ENCODE data around the gene AURKB.
A peak's percentile ranks its signal among the peaks of the same experiment; 100 is the strongest.

The AURKB gene

GRCh38 chr17:8166731-8167130 lies 43.6 kb downstream of the AURKB start:
- in situ Hi-C loops (cut with HindIII; ENCODE audit: low pct_ligation_motif_present, low pct_unique_long_range_greater_than_20kb, low sequenced_read_pairs) = no loop called here

DNA sequence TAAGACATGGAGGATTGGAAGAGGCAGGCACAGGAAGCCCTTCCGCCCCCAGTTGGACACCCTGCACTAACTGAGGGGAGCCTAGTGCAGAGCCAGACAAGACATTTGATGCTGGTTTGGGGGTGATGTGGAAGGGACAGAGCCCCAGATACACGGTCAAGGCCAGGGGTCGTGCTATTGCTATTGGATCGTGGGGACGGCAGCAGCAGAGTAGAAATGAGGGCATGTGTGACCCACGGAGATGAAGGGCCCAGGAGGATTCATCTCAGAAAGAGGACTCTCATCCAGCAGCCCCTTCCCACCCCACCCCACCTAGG lies 45.6 kb downstream of the AURKB start:
- in situ Hi-C loops (cut with HindIII; ENCODE audit: low pct_ligation_motif_present, low pct_unique_long_range_greater_than_20kb, low sequenced_read_pairs) = no loop called here

More at GRCh38 chr17:8166731-8167130, 43.6 kb downstream of the AURKB start:
- DNase-seq = no peak

GRCh38 chr17:8163978-8164814 lies 46.2 kb downstream of the AURKB start:
- DNase-seq = no peak
- in situ Hi-C loops (cut with HindIII; ENCODE audit: low pct_ligation_motif_present, low pct_unique_long_range_greater_than_20kb, low sequenced_read_pairs) = no loop called here

More for the DNA sequence above, 45.6 kb downstream of the AURKB start:
- no peak for DNase-seq

DNA sequence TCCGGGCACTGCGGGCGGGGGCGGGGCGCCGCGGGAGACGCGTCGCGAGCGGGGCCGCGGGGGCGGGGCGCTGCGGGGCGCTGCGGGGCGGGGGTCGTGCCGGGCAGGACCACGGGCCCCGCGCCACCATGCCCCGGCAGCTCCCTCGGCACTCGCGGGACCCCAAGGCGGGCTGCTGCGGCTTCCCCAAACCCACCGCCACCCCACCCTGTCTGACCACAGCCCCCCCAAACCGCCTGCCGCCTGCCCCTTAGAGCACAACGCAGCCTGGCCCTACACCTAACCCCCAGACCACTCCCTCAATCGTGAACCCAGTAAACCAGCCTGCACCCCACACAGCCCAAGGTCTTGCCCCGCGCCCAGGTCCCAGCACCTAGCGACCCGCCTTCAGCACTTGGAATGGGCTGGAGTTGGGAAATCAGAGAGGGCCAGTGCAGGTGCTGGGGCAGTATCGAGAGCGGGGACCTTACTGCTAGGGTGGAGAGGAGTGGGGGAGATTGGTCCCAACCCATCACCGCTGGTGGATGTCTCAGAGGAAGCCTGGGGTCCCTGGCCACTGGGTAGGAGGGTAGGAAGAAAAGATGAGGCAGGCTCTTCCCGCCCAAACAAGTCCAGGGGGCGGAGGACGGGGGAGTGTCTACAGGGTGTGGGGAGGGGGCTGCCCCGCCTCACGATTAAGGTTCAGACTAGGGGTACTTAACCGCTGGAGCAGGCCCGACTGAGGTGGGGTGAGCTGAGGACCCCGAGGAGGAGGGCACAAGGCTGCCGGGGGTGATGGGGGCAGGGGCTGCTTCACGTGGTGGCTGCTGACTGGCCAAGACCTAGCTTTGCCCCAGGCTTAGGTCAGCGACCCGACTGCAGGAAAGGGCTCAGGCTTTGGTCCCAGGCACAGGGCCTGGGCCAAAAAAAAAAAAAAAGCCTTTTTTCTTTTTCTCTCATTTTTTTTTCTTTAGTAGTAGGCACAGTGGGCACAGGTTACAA lies 47.1 kb downstream of the AURKB start:
- in situ Hi-C loops (cut with HindIII; ENCODE audit: low pct_ligation_motif_present, low pct_unique_long_range_greater_than_20kb, low sequenced_read_pairs) = no loop called here
- DNase-seq = peak; percentile 30

DNA sequence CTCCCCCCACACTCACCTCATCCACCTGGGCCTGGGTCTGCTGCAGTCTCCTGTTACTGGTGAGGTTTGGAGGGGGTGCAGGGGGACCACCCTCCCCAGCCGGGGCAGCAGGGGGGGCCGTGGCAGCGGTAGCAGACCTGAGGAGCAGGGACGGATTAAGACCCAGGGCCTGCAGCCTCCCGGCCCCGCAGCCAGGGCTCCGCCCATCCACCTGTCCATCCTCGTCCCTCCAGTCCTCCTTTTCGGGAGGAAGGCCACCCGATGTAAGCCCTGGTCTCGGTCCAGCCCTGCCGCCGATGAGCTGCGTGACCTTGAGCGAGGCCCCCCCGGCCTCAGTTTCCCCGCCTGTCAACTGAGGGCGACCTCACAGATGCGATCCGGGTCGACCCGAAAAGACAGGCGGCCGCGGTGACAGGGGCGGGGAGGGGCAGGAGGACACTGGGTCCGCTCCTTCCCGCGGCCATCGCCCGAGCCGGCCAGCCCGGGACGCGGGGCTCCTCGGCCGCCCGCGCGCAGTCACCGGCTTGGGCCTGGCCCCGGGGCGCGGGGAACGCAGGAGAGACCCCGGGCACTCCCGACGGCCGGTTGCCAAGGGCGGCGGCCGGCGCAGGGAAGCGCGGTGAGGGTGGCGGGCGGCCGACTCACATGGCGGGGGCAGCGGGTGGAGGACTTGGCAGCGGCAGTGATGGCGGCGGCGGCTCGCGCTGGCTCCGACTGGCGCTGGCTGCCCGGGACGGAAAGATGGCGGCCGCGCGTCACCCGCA lies 48.0 kb downstream of the AURKB start, which contains the start of gene VAMP2:
VAMP2 (minus strand) TSS at position 716 of the 764 bp plus-strand sequence; CDS start at position 647, 69 bp downstream.
- in situ Hi-C loops (cut with HindIII; ENCODE audit: low pct_ligation_motif_present, low pct_unique_long_range_greater_than_20kb, low sequenced_read_pairs) = no loop called here
- DNase-seq = peak; percentile 78

- in situ Hi-C loops (cut with HindIII; ENCODE audit: low pct_ligation_motif_present, low pct_unique_long_range_greater_than_20kb, low sequenced_read_pairs) = no loop called here
- DNase-seq = no peak
Measured at GRCh38 chr17:8161289-8162232, 48.8 kb downstream of the AURKB start.

DNA sequence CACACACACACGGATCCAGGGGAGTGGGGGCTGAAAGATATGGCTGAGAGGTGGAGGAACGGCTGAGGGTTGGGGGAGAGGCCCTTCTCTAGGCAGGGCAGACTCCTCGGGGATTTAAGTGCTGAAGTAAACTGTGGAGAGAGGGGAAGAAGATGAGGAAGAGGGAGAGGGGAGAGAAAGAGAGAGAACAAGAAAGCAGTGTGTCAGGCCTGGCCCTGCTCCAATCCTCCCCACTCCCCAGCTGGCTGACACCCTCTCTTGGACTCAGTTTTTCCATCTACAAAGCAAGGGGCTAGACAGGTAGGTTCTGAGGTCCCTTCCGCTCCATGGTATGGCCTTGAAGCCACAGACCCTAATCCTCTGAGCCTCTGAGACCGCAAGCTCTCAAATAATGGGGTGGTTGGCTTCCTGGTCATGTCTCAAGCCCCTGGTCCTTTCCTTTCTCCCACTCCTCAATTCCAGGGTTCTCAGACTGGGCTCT lies 49.6 kb downstream of the AURKB start:
- in situ Hi-C loops (cut with HindIII; ENCODE audit: low pct_ligation_motif_present, low pct_unique_long_range_greater_than_20kb, low sequenced_read_pairs) = no loop called here

DNA sequence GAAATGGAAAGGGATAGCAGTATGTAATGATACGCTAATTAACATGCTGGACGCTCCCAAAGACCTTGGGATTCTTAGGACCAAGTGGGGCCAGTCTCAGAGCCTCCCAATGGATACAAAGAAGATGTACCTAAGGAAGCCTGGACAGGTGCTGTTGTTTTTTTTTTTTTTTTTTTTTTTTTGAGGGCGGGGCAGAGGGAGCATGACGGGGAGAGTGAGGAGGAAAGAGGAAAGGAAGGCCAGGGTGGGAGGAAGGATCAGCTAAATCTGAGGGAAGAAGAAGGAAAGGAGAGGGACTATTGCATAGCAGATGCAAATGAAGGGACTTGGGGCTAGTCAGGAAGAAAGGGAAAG lies 50.2 kb downstream of the AURKB start:
- in situ Hi-C loops (cut with HindIII; ENCODE audit: low pct_ligation_motif_present, low pct_unique_long_range_greater_than_20kb, low sequenced_read_pairs) = no loop called here
- DNase-seq = no peak

More for the DNA sequence above, 49.6 kb downstream of the AURKB start:
- DNase-seq = no peak

DNA sequence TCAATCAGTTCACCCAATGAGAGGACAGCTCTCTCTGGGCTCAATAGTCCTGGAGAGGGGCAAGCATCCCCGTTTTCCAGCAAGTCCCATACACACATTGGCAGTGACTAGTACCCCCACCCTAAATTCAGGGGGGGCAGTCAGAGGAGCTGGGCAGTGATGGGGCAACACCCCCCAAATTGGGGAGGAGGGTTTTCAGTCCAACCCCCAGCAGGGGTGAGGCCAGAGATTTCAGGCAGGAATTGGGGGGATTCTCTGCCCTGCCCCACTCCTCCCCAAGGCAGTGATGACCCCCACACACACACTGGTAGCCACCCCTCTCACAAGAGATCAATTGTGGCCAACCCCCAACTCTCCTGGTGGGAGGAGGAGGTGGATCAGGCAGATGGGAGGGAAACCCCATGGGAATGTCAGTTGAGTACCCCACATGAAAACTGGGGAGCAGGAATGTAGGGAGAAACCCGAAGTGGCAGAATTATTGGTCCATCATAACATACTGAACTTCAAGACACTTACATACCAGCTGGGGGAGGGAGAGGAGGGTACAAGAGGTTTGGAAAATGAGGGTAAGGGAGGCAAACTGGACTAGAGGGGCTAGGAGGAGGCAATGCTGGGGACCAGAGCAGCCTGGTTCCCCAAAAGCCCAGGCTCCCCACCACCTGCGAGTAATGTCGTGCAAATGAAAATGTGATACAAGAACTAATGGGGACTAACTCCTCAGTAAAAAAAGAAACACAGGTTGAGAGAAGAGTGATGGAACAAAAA lies 50.7 kb downstream of the AURKB start:
- no peak for DNase-seq
- in situ Hi-C loops (cut with HindIII; ENCODE audit: low pct_ligation_motif_present, low pct_unique_long_range_greater_than_20kb, low sequenced_read_pairs) = no loop called here

DNA sequence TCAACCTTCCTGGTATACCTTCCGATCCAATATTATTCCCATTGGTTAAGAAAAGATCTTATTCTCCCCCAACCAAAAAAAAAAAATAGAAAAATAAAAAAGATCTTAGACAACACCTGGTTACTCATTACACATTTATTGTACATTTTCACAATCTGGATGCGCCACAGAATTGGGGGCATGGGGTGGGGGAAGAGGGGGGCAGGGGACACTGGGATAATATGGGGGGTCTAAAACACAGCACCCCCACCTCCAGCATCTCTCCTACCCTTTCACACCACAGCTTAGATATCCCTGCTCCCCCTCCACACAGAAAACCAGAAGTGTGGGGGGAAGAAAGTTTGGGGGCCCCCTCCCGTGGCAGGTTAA lies 51.4 kb downstream of the AURKB start:
- in situ Hi-C loops (cut with HindIII; ENCODE audit: low pct_ligation_motif_present, low pct_unique_long_range_greater_than_20kb, low sequenced_read_pairs) = no loop called here
- no peak for DNase-seq

DNA sequence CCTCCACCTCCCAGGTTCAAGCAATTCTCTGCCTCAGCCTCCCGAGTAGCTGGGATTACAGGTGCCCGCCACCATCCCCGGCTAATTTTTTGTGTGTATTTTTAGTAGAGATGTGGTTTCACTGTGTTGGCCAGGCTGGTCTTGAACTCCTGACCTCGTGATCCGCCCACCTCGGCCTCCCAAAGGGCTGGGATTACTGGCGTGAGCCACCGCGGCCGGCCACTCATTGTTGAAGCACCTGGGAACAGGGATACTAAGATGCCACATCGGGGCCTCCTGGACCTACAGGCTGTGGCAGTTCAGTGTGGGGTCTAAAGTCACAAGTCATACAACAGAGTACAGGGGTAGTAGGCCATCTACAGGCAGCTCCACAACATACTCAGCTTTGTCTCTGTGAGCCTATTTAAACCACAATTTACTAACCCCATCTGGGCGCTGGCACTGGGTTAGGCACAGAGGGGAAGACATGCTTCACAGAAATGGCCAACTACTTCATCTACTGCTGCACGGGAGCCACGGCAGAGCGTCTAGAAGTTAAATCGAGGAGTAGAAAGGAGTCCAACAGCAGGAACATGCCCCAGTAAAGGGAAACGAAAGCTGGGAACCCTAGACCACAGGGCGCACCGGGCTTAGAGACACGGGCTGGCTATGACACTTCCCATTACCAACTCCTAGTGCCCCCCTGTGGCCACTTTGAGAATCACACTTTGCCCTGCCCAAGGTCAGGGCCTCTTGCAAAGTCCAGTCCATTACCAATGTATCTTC lies 51.9 kb downstream of the AURKB start:
- in situ Hi-C loops (cut with HindIII; ENCODE audit: low pct_ligation_motif_present, low pct_unique_long_range_greater_than_20kb, low sequenced_read_pairs) = no loop called here
- peak; percentile 92 for DNase-seq

GRCh38 chr17:8156246-8156992 lies 54.0 kb downstream of the AURKB start:
- in situ Hi-C loops (cut with HindIII; ENCODE audit: low pct_ligation_motif_present, low pct_unique_long_range_greater_than_20kb, low sequenced_read_pairs) = no loop called here
- DNase-seq = peak; percentile 100

DNA sequence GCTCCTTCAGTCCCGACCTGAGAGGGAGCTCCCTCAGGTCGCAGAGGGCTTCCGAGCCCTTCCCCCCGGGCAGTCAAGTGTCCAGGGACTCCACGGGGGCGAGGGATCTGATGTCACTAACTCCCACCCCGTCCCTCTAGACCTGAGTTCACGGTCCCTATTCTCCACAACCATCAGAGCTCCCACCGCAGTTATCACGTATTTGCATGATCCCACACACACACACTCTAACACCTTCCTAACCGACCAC lies 54.5 kb downstream of the AURKB start:
- in situ Hi-C loops (cut with HindIII; ENCODE audit: low pct_ligation_motif_present, low pct_unique_long_range_greater_than_20kb, low sequenced_read_pairs) = no loop called here

GRCh38 chr17:8155231-8155995 lies 55.0 kb downstream of the AURKB start:
- in situ Hi-C loops (cut with HindIII; ENCODE audit: low pct_ligation_motif_present, low pct_unique_long_range_greater_than_20kb, low sequenced_read_pairs) = no loop called here

More for the DNA sequence above, 54.5 kb downstream of the AURKB start:
- no peak for DNase-seq

More at GRCh38 chr17:8155231-8155995, 55.0 kb downstream of the AURKB start:
- DNase-seq = no peak
